GM04503 (cell line): ENCODE data around the gene CTNND2.

ENCODE experiments used
- DNase-seq: peaks from one replicate; pipeline ENCODE4 v3.0.0-alpha.2; 2012; ENCODE audit warnings: low read depth

Gene CTNND2

DNA sequence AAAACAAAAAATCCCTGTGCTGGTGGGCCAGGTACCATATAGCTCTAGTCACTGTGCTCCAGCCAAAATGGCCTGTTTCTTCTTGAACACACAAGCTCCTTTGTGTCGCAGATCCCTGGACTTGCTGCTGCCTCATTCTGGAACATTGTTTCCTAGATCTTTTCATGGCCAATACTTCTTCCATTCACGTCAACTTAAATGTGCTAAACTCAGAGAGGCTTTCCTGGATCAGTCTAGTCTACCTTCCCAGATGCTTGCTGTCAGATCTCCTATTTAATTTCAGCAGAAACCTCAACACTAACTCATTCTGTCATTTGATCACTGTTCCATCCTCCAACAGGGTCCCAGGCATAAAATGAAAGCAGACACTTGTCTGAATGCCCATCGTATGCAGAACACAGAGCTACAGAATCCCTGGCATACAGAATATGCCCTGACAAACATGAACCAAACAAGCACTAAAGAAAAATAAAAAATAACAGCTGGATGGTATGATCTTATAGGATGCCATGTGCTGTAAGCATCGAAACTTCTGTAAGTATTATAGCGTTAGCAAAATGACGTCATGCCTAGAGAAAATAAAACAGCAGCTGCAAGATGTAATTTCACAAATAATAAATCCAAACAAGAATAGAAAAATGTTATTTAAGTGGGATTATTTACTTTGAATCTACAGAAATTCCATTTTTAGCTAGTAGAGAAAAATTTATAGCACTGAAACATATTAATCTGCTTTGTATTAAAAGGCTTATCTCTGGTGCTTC, 739.5 kb downstream of the CTNND2 start:
- no peak for DNase-seq

DNA sequence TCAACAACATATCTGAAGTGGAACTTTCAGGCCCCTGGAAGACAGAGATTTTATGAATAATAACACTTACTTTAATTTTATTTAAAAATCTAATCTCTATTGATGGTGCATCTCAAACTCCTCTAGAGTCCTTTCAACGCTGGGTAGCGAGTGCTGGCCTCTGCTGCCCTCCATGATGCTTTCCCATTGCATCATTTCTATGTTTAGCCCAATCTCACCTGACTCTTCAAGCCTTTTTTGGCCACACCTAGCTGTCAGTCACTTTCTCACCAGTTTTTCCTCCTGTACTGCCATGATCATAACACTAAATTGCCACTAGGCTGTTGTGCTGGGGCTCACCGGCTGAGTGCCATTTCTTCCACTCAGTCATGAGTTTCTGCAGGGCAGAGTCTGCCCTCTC, 747.1 kb downstream of the CTNND2 start:
- no peak for DNase-seq

GRCh38 chr5:11153670-11154382, 750.4 kb downstream of the CTNND2 start:
- no peak for DNase-seq

GRCh38 chr5:11152368-11152767, 751.9 kb downstream of the CTNND2 start:
- DNase-seq: no peak

GRCh38 chr5:11150976-11151375, 753.3 kb downstream of the CTNND2 start:
- DNase-seq: no peak

DNA sequence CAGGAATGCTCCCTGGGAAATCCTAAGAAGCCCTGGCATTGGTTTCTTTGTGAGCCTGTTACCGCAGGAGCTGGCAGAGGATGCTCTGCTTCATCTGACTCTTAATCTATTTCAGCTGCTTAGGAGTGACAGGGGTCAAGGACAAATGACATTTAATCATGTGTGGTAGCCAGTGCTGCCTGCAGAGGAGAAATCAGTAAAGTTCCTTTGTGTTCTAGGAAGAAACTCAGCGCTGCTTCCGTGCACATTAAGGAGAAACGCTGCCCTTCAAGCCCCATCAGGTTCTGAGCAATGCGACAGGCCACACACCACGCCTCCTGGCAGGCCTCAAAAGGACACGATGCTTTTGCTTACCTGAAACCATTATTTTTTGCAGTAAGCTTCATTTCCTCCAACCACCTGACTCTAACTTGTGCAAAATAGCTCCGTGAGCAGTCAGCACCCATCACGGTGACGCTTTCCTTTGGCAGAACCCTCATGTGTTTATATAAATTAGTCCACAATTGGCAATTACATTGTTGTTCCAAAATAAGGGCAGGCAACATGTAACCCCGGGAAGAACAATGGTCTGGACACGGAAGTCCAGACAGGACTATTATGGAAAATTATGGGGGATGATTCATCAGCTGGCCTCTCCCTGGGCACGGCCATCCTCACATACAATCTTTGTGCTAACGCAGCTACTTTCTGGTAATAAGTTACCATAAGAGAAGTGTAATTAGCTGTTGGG, 755.3 kb downstream of the CTNND2 start:
- DNase-seq: no peak

DNA sequence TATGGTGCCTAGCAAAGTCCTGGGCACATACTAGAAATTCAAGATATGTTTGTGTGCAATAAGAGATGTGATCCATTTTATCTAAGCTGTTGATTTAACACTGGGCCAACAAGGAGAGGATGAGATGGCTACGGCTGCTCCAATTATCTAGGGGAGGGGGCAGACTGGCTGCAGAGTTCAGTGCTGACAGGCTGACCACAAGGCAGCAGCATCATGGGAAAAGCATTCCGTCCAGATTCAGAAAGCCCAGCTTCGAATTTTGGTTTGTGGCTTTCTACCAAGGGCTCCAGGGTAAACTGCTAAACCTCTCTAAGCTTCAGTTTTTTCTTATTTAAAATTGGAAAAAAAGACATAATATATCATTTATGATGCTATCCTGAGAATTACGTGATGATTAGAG, 758.1 kb downstream of the CTNND2 start:
- DNase-seq: no peak

GRCh38 chr5:11143456-11144267, 760.6 kb downstream of the CTNND2 start:
- no peak for DNase-seq

GRCh38 chr5:11139217-11139865, 764.9 kb downstream of the CTNND2 start:
- DNase-seq: no peak

GRCh38 chr5:11130131-11130530, 774.1 kb downstream of the CTNND2 start:
- DNase-seq: no peak

- no peak for DNase-seq
Observed at GRCh38 chr5:11128021-11128420, 776.2 kb downstream of the CTNND2 start.

DNA sequence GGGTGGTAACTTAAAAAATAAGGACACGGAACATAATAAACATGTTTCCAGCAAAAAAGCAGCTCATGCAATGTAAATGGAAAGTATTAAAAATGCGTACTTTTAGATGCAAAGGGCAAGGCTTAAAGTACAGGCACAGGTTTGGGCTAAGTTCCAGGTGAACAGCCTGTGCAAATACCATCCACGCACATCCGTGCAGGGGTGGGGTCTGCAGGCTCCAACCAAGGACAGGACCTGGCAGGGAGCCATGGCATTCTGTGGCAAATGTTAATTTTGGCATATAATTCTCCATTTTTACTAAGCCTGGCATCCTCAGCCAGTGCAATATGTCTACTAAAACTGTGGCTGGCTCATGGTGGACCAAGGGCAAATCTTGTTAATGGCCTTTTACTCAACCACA, 777.4 kb downstream of the CTNND2 start:
- no peak for DNase-seq

DNA sequence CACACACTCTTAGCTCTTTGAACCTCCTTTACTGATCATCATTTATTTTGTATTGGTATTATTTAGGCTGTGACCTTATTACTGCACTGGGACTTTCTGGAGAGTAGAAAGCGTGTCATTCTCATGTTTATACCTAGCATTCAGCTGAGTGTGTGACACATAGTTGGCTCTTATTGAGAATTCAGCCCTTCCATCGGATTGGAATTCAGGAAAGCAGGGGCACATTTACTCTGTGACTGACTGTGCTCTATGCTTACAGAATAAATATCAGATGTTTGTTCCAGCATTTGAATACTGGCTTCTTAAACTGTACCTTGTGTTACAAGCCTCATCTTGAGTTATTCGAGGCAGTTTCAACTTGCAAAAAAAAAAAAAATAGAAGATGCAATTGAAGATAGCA, 782.4 kb downstream of the CTNND2 start:
- no peak for DNase-seq

DNA sequence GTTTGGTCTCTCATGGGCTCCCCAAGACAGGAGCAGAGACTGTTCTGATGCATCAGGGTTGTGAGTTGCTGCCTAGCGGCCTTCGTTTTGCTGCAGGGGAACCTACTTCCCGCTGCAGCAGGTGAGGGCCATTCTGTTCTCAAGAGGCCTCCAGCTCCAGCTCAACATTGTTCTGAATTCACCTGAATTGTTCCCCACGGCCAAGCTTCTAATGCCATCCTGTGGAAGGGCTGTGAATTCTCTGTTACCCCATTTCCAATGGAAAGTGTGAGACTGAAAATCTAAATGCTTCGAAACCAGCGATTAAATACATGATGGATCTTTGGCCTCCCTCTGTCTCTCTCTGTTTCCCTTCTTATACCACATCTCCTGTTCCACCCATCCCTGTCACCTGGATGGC, 794.1 kb downstream of the CTNND2 start:
- no peak for DNase-seq

- no peak for DNase-seq
Observed at GRCh38 chr5:11105696-11106095, 798.5 kb downstream of the CTNND2 start.

- DNase-seq: no peak
Observed at GRCh38 chr5:11104651-11105112, 799.6 kb downstream of the CTNND2 start.

DNA sequence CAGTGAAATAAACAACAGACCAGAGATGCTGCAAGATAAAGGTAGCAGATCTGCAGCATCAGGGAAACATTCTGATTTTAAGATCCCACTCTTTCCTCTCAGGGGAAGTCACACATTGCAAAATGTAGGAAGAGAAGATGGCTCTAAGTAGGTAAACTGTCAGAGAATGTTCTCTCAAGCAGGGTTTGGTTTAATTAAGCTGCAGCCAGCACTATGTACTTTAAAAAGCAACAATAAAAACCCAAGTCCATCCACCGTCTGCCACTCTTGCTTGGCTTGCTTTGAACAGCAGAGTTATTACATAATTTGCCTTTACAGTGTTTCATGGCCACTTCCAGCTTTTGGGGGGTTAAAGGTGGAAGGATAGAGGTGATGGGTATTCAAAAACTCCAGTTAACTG, 800.0 kb downstream of the CTNND2 start:
- DNase-seq: no peak

GRCh38 chr5:11084111-11084510, 820.1 kb downstream of the CTNND2 start:
- DNase-seq: no peak

GRCh38 chr5:11082404-11082945, 821.8 kb downstream of the CTNND2 start:
- DNase-seq: no peak

DNA sequence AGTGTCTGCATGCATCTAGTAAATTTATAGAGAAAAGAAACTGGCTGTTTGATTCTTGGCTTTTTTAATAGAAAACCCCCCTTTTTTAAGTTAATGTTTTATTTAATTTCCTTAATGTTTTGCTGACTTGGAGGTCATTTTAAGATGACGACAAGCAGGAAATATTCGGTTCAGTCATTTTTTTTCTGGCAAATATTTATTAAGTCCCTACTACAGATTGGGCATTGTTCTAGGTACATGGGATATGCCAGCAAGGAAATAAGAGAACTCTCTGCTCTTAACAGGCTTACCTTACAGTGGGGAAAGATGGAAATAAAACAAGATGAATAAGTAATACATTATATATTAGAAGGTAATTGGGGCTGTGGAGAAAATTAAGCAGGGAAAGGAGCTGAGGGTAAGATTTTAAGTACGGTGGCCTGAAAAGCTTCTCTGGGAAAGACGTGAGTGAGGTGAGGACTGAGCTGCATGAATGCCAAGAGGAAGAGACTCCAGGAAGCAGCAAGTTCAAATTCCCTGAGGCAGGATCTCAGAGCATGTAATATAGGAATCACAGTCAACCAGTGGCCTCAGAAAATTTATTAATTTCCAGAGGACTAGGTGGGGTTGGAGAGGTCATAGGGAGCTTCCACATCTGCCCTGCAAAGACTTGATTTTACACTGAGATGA, 827.2 kb downstream of the CTNND2 start:
- no peak for DNase-seq
